Stimulated activated CD4-positive, alpha-beta T cell treated with anti-CD3 and anti-CD28 coated beads, Interleukin-4, amount 100 ng/mL, for 4 hours (primary cell): ENCODE data around the gene RAMP3.
"Not testable (repeated sequence)": the region's sequence is repeated elsewhere in the genome, so short reads cannot be mapped to it uniquely, and the experiment has no call there.

Source experiments
- DNase-seq, 2 experiments: peaks; one replicate each; pipeline ENCODE4 v3.0.0-alpha.2; 2020

RAMP3 gene

GRCh38 chr7:45158471-45158870 lies 880 bp downstream of the RAMP3 start:
- no peak for DNase-seq

GRCh38 chr7:45159296-45159695 lies 1.7 kb downstream of the RAMP3 start:
- DNase-seq = no peak

GRCh38 chr7:45160417-45160881 lies 2.9 kb downstream of the RAMP3 start:
- no peak for DNase-seq

DNA sequence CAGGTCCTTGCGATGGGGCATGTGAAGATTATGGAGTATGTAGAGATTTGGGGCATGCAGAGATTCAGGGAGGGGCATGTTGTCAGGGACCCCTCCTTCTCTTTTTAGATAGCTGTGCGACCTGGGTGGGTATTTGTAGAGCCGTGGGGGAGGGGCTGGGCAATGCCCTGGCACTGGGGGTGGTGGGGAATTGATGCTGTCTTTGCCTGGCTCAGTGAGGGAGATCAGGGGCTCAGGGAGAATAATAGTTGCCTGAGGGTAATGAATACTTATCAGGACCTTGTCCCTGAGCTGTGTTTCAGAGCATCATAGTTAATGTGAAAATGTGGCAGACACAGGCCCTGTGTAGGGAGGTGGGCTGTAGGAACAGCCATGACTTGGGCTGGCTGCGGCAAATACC lies 3.5 kb downstream of the RAMP3 start:
- no peak for DNase-seq

DNA sequence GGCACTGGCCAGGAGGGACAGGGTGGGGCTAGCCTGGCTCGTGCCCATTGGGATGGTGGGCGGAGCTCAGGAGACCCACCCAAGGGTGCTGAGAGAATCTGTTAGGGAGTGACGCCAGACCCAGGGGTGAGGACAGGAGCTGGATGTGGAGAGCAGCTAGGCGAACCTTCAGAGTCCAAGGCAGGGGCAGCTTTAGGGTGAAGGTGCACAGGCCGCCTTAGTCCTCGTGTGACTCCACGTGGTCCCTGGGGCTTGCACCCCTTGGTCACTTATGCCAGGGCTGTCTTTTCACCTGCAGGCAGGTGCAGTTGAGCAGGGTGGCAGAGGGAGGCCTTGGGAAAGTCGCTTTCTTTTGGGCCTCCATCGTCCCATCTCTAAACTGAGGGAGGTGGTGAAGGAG lies 4.3 kb downstream of the RAMP3 start:
- no peak for DNase-seq

GRCh38 chr7:45162311-45162845 lies 4.8 kb downstream of the RAMP3 start:
- DNase-seq = no peak

DNA sequence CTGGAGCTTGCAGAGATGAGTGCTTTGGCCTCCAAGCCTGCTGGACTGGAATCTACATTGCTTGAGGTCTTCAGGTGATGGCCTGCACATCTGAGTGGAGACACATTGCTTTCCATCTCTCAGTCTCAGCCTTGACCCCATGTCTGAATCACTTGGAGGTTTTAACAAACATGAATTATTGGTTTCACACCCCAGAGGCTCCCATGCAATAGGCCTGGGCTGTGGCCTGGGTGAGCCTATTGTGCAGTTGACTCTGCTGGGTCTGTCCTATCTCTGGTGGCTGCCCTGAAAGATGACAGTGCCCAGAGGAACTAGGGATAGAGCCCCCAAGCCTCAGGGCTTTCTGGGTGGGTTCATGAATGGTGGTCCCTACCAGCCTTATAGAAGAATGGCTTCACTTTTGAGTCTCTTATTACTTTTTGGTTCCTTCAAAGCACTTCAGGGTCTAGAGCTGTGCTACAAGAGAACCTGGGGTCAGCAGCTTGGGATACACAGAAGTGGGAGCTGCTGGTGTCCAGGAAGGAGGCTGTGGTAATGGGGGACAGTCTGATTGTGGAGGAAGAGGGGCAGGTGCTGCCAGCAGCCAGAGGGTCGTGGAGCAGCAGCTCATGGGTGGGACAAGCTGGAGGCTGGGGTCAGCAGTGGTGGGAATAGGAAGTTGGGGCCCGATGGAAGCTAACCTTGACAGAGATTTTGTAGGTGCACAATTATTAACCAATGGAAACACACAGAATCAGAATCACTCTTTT lies 5.5 kb downstream of the RAMP3 start:
- no peak for DNase-seq

DNA sequence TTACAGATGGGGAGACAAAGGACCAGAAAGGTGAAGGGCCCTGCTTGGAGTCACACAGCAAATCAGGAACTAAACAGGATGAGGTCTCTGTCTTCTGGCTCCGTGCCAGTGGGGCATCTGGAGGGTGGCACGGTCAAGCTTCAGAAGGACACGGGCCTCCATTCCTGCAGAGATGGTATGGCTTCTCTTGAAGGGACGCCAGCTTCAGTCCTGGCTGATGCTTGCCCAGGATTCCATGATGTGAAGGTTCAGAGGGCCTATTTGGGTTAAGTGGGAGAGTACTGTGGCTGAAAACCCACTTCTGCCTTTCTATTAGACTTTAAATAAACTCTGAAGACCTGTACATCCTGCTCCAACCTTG lies 6.1 kb downstream of the RAMP3 start:
- no peak for DNase-seq

GRCh38 chr7:45164271-45164670 lies 6.7 kb downstream of the RAMP3 start:
- DNase-seq = not testable (repeated sequence)

- DNase-seq = no peak
Observed at GRCh38 chr7:45165857-45166256, 8.3 kb downstream of the RAMP3 start.

DNA sequence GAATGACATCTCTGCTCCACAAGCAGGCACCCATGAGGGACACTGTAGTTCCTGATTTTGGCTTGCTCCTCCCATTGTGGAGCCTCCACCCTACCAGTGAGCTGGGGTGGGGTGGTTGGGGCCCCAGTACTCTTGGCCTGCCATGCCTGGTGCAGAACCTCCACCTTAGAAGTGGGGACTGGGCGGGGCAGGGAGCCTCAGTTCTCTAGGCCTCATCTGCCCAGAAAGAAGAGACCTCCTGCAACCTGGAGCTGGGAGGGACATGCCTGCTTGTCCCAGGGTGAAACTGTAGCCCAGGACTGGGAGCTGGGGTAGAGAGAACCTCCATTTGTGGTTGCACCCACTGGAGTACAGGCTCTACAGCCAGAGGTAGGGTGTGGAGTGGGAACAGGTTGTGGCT lies 14.4 kb downstream of the RAMP3 start:
- no peak for DNase-seq

DNA sequence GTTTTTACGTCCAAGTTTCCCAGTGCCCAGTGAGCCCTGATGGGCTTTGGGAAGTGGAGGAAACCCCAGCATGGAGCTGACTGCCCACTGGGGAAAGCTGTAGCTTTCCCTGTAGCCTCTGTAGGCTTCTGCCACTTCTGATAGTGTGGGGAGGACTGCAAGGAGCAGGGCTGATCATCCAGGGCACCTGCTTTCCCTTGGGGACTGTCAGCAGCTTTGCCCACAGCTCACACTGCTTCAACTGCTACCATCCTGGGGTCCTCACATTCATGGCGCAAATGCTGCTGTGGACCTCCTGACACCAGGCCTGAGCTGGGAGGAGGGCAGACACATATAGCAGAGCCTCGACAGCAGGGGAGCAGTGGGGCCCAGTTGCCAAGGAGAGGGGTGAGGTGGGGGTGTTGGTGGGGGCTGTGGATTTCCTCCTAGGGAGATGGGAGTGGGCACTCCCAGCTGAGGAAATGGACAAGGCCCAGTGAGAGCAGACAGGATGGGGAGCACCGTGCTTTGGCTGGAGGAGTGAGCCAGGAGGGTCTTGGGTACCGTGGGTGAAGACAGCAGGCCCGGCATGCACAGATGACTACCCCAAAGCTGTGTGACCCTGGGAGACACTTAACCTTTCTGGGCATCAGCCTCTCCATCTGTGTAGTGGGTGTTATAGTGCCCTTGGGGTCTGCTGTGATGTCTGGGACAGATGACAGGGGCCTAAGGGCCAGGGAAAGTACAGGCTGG lies 16.2 kb downstream of the RAMP3 start:
- DNase-seq = no peak

GRCh38 chr7:45174328-45174610 lies 16.7 kb downstream of the RAMP3 start:
- DNase-seq = no peak

DNA sequence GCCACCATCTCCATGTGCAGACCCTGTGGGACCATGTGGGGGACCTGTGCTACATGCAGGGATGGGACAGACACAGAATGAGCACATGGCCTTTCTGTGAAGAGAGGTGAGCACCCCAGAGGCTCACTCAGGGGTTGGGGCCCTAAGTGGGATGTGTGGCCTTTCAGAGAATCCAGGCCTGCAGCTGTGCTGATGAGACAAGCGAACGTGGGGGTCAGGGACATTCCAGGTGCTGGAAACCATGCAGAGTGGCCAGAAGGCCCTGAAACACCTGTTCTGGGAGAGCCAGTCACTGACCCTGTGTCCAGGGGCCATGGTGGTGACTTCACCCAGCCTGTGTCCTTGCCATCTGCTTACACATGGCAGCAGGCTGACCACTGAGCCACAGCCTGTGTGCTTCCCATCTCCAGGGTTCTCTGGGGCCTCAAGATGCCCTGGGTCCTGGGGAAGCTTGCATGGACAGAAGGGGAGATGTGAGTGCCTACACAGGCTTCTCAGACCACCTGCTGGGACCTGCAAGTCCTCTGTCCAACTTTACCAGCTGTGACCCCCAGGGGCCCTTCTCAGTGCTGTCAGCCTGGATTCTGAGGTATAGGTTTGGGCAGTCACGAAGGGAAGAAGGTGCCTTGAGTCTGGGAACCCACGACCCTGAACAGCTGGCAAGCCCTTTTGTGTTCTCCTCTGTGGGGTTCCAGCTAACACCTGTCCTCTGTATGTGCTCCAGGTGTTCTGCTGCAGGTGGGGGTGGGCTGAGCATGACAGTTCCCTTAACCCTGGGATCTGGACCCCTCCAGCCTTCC lies 17.6 kb downstream of the RAMP3 start:
- no peak for DNase-seq

- DNase-seq = no peak
Observed at GRCh38 chr7:45176091-45176490, 18.5 kb downstream of the RAMP3 start.

DNA sequence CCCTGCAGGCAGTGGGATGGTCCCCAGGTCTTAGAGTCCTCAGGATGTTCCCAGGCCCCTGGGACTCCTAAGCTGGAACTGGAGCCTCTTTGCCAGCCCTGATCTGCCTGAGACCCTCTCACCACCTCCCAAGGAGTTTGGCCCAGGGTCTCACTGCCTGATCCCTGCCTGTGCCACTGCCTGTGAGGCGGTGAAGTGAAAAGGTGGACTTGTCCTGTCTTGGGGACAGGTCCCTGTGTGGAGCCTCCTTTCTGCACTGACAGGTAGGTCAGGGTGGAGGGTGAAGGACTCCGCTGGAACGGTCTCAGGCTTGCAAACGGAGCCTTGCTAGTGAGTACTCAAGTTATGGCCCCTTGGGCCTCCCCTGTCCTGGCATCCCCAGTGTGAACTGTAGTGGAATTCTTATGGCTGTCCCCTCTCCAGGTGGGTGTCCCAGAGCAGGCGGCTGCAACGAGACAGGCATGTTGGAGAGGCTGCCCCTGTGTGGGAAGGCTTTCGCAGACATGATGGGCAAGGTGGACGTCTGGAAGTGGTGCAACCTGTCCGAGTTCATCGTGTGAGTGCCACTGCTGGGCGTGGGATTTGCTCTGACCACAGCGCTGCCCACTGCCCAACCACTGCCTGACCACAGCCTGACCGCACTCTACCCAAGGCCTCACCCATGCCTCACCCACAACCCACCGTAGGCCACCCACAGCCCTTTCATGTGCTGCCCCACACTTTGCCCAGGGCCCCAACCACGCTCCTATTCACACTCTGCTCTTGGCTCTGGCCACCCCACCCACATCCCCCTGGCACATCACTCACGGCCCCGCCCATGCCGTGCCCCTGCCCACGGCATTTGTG lies 19.5 kb downstream of the RAMP3 start:
- no peak for DNase-seq

DNA sequence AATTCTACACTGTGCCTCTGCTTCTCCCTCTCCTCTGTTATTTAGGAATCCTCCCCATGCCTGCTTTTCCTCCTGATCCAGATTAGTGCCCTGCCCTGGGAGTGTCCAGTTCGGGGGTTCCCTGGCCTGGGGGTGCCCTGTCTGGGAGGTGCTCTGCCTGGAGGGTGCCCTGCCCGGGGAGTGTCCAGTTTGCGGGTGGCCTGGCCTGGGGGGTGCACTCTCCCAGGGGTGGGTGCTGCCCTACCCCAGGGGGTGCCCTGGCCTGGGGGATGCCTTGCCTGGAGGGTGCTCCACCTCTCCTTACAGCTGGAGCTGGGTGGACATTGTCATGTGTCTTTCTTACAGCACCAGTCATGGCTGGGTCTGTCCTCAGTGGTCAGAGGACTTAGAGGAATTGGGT lies 20.2 kb downstream of the RAMP3 start:
- no peak for DNase-seq

DNA sequence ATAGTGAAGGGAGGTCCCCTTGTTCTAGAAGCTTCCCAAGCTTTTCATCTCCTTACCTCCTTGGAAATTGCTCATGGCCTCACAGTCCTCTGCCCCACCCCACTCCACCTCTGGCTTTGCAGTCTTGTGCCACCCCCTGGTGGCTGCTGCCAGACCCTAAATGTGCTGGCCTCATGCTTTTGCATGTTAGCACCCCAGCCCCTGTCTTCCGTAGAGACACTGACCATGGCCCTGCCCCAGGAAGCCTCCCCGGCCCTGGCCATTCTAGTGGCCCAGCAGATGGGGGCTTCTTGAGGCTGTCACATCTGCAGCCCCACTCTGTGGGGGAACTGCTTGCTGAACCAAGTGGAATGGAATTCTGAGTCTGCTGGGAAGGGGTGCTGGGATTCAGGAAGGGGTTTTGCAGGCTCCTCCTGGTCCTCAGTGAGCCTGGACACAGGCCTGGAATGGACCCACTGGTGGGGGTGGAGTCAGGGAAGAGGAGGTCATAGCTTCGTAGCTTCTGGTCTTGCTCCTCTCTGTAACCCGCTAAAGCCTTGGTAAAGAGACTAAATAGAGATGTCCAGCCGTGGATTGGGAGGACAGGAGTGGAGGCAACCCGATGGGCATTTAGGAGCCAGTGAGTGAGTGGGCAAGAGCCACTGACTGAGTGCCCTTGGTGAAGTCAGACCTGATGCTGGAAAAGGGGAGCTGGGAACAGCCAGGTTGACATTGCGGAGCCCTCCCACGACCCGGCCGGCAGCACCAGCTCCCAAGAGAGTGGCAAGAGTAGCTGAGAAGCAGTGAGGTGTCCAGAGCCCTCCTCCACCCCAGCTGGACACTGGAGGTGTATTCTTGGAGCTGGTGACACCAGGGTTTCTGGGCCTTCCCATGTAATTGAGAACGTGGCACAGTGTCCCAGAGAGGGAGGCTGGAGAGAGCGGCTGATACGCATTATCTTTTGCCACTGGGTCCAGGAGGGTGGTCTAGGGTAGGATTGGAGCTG lies 20.9 kb downstream of the RAMP3 start:
- no peak for DNase-seq

- DNase-seq = no peak
Observed at GRCh38 chr7:45179666-45180065, 22.1 kb downstream of the RAMP3 start.

- no peak for DNase-seq
Observed at GRCh38 chr7:45180084-45180986, 22.7 kb downstream of the RAMP3 start.
